Thoracic aorta (tissue), 2 donors: Measurements from ENCODE around the gene TRIM29. TPM values are rescaled to one million over a fixed set of nuclear protein-coding genes. Genes with fewer than 3 reads are reported as not detected.

Source experiments
- ATAC-seq: fragments of 150-250 bp; one replicate; pipeline ENCODE4 v1.8.0; 2017; ENCODE audit warnings: low read depth; ENCODE audit not compliant: insufficient number of reproducible peaks, low FRiP score
- DNase-seq: peaks from one replicate; pipeline ENCODE4 v3.0.0-alpha.2; 2020; ENCODE audit warnings: low spot score
- H3K27ac ChIP-seq, 2 donors: fragments of 200-600 bp; sonication (generic); 1 replicate in 1 of 2; 2 replicates in 1 of 2; pipeline ENCODE4 v1.5.1; 2016; ENCODE audit warnings: mild to moderate bottlenecking in 2 of 2, moderate library complexity in 2 of 2
- H3K27me3 ChIP-seq: fragments of 200-600 bp; sonication (generic); replicated peaks from 2 replicates; pipeline ENCODE4 v1.6.0; 2016; ENCODE audit warnings: mild to moderate bottlenecking; ENCODE audit not compliant: insufficient read depth
- H3K36me3 ChIP-seq: fragments of 200-600 bp; sonication (generic); one replicate; pipeline ENCODE4 v1.5.1; 2016
- H3K4me1 ChIP-seq, 2 donors: fragments of 200-600 bp; sonication (generic); 1 replicate in 1 of 2; 2 replicates in 1 of 2; pipeline versions ENCODE4 v1.5.1 to v1.6.0; 2016; ENCODE audit warnings: low read depth in 2 of 2, mild to moderate bottlenecking in 1 of 2; ENCODE audit not compliant: control insufficient read depth in 1 of 2
- H3K4me3 ChIP-seq: fragments of 200-600 bp; sonication (generic); 2 replicates; pipeline ENCODE4 v1.5.1; 2016; ENCODE audit warnings: mild to moderate bottlenecking
- H3K9me3 ChIP-seq: fragments of 200-600 bp; sonication (generic); 2 replicates; pipeline ENCODE4 v1.5.1; 2016
- total RNA-seq, 2 donors: library from RNA; depleted of rRNA; stranded (reverse); fragments of >200 nt; gene quantifications; one replicate each; pipeline versions ENCODE4 v1.1.0 to v1.2.3, GENCODE V29; 2016
- TF ChIP-seq, protein P1 (sequence below): fragments of 200-600 bp; sonication (generic); IDR thresholded peaks from one replicate; pipeline ENCODE4 v1.5.1; 2019; ENCODE audit warnings: antibody characterized with exemption

The TRIM29 gene
- total RNA-seq, 2 donors from 2014 or later, result 0.49 to 2.7 TPM

DNA sequence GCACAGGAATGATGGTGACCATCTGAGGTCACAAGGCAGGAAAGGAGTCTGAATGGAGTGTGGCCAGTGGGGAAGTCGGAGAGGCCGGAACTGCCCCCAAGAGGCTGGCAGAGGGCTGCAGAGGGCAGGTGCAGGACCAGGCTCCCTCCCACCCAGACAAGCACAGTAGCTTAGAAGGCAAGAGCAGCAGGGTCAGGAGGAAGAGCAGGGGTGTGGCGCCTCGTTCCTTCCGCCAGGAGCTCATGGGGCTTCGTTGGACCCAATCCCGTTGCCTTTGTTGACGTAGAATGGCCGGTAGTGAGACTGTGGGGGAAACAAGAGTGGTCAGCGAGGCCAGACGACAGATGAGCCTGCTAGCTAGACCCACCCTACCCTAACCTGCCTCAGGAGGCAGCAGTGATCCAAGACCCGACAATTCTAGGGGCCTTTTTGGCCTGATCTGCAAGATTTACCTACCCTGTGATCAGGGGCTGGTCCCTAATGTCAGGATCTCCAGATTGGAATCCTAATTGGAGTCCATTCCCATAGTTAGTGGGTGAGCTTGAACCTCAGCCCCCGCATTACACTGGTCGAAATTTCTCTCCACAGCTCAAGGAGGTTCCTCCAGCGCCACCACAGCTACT lies 25.6 kb downstream of the TRIM29 start:
- Histone ChIP-seq H3K36me3 (no peaks in the 10 kb centered on the region), H3K27ac (no peak overlapping the region), H3K4me3 (no peak overlapping the region), H3K27me3 (no peaks in the 10 kb centered on the region), H3K9me3 (no peaks in the 10 kb centered on the region), H3K4me1 (no peaks in the 10 kb centered on the region)
- ATAC-seq (no peak), DNase-seq (no peak)
- TF ChIP-seq, protein P1, sequence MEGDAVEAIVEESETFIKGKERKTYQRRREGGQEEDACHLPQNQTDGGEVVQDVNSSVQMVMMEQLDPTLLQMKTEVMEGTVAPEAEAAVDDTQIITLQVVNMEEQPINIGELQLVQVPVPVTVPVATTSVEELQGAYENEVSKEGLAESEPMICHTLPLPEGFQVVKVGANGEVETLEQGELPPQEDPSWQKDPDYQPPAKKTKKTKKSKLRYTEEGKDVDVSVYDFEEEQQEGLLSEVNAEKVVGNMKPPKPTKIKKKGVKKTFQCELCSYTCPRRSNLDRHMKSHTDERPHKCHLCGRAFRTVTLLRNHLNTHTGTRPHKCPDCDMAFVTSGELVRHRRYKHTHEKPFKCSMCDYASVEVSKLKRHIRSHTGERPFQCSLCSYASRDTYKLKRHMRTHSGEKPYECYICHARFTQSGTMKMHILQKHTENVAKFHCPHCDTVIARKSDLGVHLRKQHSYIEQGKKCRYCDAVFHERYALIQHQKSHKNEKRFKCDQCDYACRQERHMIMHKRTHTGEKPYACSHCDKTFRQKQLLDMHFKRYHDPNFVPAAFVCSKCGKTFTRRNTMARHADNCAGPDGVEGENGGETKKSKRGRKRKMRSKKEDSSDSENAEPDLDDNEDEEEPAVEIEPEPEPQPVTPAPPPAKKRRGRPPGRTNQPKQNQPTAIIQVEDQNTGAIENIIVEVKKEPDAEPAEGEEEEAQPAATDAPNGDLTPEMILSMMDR, result no peak

DNA sequence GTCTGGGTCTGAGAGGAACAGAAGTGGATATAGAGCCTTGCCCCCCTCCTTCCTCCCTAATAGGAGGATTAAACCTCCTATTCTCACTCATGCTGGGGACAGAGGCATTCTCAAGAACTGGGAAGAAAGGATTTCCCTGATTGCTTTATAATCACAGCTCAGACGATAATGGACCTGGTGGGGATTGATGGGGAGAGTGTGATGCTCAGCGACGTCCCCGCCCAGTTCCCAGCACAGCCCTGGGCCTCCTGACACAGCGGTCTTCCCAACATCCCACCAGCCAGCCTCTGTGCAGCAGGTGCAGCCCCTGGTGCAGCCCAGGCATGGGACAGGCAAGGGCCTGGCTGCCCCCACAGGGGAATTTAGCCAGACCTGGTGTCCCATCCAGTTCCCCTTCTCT lies 28.4 kb downstream of the TRIM29 start:
- ATAC-seq (no peak), DNase-seq (no peak)
- no peak overlapping the region for H3K27ac ChIP-seq
- H3K27me3 ChIP-seq, result no peaks in the 10 kb centered on the region
- H3K36me3 ChIP-seq, result no peaks in the 10 kb centered on the region
- TF ChIP-seq, protein P1, result no peak
- H3K9me3 ChIP-seq, result no peaks in the 10 kb centered on the region
- no peaks in the 10 kb centered on the region for H3K4me1 ChIP-seq
- no peak overlapping the region for H3K4me3 ChIP-seq

DNA sequence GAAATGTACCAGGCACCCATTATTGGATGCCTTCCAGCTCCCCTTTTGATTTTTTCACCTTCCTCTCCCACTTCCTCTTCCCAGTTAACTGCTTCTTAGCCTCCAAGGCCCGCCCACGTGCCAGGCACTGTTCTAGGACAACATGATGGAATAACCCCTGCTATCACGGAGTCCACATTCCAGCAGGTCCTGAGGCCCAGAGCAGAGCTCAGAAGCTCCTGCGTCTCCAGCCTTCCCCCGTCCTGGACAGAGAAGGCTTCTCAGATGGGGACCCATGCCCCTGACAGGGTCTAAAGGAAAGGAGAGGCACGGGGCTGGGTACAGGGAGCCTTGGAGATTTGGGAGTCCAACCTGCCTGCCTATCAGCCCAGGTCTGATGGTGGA lies 29.1 kb downstream of the TRIM29 start:
- H3K9me3 ChIP-seq, result no peaks in the 10 kb centered on the region
- no peak for ATAC-seq
- H3K36me3 ChIP-seq, result no peaks in the 10 kb centered on the region
- TF ChIP-seq, protein P1, result no peak
- no peaks in the 10 kb centered on the region for H3K27me3 ChIP-seq
- H3K4me1 ChIP-seq, result no peaks in the 10 kb centered on the region
- H3K27ac ChIP-seq, result no peak overlapping the region
- H3K4me3 ChIP-seq, result no peak overlapping the region
- no peak for DNase-seq

DNA sequence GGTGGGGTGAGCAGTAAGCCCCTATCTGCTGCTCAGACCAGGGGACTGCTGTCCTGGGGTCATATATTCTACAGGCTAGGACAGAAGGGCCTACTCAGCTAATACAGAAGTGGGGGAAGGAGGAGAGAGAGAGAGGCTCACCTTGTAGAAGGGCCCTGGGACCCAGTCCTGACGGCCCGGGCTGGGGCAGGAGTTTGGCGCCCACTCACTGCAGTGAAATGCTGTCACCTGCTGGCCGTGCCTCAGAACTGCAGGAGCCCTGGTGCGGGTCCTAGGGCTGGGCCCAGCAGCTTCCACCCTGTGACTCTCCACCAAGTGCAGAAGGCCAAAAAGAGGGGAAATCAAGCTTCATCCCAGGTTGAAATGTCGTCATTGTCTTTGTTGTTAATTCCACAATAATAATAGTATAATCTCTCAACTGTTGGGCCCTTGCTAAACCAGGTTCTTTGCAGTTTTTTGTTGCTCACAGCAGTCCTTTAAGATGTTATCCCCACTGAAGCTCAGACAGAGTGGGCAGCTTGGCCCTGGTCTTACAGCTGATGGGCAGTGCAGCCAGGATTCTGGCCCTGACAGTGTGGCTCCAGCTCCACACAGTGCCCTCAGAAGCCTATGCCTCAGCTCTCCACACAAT lies 29.6 kb downstream of the TRIM29 start:
- ATAC-seq (no peak), DNase-seq (no peak)
- H3K36me3 ChIP-seq, result no peaks in the 10 kb centered on the region

DNA sequence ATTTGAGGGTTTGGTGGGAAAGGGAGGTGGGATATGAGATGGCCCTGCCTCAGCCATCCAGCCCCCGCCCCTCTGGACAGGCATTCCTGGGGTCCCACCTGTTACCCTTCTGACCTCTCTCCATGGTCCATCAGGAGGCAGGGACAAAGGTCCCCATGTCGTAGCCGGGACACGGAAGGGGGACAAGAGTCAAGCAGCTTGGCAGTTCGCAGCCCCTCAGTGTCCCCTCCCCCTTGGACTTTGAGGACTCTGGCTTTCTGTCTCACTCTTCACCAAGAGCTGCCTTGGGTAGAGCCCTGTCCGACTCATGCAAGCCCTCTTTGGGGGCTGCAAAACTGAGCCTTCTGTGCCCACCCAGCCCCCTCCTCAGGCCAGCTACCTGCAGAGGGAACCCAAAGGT lies 30.2 kb downstream of the TRIM29 start:
- Histone ChIP-seq H3K4me1 (no peaks in the 10 kb centered on the region), H3K36me3 (no peaks in the 10 kb centered on the region), H3K27ac (no peak overlapping the region), H3K9me3 (no peaks in the 10 kb centered on the region), H3K27me3 (no peaks in the 10 kb centered on the region), H3K4me3 (no peak overlapping the region)
- DNase-seq (no peak), ATAC-seq (no peak)
- TF ChIP-seq, protein P1, result no peak

More for the DNA sequence above, 29.6 kb downstream of the TRIM29 start:
- TF ChIP-seq, protein P1, result peak; percentile 100
- Histone ChIP-seq H3K9me3 (no peaks in the 10 kb centered on the region), H3K27ac (no peak overlapping the region), H3K4me3 (no peak overlapping the region), H3K27me3 (no peaks in the 10 kb centered on the region), H3K4me1 (no peaks in the 10 kb centered on the region)
